Activated T-cell treated with anti-CD3 and anti-CD28 coated beads for 4 hours (primary cell): ENCODE results near the gene TEX19.

Experiments used
- DNase-seq: peaks from one replicate; pipeline ENCODE4 v3.0.0-alpha.2; 2020

TEX19 gene

DNA sequence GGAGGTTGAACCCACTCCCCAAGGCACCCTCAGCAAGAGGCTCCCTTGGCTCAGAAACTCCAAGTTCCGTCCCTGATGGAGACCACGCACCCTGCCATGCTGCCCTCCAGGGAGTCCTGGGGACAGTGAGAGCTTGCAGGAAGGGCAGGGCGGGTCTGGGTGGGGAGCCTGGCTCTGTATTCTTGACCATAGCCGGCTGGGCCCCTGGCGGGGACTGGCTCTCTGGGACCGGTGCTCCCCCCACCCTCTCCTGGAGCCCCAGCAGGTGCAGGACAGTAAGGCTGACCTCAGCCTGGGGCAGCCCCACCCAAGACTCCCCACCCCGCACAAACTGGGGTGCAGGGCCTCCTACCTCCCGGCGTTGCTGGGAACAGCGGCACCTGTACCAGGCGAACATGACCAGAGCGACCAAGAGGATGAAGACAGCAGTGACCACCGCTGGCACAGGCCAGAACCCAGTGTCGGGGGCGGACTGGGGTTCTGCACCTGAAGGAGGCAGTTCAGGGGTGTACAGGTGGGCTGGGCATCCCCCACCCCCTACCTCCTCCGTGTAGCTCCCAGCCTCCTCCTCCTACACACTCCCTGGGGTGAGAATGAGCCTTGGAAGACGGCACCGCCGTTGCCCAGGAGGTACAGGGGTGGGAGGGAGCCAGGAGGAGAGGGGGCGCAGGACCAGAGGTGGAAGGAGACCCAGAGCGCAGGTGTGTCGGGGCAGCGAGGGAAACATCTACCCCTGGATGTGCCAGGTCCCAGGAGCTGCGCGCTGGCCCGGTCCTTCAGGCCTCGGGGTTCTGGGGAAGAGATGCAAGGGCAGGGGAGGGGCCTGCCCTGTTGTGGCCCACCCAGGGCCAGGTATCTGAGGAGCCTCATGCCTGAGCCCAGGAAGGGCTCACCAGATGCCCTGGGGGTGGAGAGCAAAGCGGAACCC is 36.3 kb upstream of the TEX19 start:
- no peak for DNase-seq

DNA sequence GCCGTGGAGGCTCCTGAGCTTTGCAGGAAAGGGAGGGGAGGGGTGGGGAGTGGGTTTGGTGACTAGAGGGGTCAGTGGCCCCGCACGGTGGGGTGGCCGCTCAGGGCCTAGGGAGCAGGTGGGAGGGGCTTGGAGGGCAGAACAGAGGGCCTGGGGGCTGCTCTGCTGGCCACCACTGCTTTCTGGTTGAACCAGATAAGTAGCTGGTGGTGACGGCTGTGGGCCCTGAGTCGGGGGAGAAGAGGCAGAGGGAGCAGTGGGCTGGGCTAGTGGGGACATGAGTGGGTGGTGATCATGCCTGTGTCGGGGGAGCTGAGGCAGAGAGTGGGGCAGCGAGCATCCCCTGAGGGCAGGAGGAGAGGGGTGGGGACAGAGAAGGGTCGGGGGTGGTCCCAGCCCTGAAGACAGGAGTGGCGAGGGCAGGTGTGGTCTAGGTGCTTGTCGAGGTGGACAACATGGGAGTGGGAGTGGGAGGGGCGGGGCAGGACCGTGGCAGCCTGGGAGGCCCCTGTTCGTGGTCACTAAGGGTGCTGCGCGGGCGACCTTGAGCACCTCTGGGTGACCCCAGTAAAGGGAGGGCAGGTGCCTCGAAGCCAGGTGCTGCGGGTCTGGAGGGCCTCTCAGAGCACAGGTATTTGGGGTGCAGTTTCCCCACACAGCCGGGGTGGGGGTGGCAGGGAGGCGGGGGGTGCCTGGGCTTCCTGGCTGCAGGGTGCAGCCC is 35.4 kb upstream of the TEX19 start:
- DNase-seq = no peak

- no peak for DNase-seq
Observed at GRCh38 chr17:82324566-82325285, 34.3 kb upstream of the TEX19 start.

DNA sequence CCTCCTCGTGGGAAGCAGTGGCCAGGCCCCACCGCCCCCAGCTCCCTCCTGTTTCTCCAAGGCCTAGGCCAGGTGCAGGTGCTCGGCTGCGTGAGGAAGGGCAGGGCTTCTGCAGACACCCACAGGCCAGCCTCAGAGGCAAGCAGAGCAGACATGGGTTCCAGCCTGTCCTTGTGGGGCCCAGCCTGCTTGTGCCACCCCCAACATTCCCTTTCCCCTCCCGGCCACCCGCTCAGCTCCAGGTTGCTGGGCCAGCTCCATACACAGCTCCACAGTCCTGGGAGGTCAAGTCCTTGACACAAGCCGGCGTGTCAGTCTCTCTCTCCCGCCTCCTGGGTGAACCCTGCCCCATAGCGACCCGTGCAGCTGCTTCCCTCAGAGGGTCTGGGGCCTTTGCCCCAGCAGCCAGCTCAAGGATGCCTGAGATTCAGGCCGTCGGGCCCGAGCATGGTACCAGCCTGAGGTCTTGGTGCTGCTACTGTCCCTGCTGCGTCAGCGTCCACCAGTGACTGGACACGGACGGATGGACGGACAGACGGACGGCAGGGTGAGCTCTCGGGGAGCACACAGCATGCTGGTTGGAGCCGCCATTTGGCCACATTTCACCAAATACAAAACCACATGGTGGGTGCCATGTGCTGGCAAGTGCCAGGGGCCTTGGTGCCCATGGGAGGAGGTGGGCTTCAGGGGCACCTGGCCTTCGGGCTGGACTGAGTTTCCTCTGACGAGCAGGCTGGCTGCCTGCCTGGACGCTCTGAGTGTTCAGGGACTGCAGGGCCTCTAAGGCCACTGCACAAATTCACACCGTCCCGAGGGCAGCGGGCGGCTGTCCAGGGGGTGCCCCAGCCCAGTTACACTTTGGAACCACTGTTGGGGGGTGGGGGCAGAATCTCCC is 33.5 kb upstream of the TEX19 start:
- DNase-seq = no peak

- no peak for DNase-seq
Observed at GRCh38 chr17:82327289-82327688, 31.8 kb upstream of the TEX19 start.

DNA sequence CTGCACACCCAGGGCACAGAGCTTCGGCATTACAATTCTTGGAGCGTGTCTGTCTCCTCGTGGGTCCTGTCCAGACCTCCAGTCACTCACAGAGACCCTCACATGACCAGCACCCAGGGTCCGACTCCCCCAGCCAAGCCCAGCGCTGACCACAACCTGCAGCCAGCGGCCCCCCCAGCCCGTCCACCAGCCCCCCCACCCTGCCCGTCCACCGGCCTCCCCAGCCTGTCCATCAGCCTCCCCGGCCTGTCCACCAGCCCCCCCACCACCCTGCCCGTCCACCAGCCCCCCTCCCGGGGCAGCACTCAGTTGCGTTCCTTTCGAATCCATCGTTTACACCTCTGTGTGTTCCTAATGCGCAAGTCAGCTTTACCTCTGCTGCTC is 31.3 kb upstream of the TEX19 start:
- DNase-seq = no peak

DNA sequence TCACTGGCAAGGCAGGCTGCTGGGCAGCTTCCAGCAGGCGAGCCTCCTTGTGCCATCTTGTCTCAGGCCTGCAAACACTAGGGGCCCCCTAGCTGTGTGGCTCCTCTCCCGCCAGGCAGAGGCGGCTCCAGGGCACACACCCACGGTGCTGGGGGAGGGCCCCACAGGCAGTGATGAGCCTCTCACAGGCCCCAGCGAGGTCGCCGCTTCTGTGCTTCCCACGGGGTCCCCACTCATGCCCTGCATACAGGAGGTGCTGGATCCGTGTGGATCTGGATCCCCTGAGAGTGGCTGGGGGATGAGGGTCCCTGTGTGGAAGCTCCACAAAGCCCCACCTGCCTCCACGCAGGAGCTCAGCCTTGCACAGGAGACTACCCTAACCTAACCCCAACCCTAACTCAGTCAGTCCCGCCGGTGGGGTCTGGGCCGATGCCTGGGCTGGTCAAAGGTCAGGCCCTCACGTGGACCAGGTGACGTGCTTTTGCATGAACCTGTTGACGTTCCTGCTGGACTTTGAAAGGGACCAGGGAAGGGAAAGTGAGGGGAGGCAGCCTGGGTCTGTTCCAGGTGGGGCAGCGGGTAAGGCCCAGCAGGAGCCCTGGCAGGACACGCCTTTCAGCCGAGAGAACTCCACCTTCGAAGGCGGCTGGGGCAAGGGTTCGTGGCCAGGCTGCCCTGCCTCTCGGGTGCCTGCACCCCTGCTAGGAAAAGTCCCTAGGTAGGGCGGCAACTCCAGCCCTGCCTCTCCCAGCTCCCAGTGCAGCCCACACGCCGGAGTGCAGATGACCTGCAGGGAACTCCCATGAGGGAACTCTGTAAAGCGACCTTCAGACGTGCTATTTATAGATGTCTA is 30.7 kb upstream of the TEX19 start:
- no peak for DNase-seq

DNA sequence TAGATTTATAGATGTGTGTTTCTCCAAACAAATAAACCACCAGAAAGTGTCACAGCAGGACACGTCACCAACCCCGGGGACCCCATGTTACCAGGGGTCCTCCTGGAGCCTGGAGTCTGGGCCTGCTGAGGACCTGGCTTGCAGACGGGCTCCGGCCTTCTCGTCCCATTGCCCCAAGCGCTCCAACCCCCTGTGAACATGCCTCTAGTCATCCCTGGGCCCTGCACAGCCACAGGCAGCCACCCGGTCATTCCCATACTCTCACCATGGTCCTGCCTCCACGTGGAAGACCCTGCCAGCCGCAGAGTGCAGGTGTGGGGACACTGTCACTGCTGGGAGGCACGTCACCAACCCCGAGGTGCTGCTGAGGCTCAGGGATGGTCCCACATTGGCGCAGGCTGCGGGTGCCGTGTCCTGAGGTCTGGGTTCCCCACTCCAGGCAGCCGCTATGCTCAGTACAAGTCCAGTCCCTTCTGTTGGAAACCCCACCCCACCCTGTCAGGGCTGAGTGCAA is 30.0 kb upstream of the TEX19 start:
- no peak for DNase-seq

DNA sequence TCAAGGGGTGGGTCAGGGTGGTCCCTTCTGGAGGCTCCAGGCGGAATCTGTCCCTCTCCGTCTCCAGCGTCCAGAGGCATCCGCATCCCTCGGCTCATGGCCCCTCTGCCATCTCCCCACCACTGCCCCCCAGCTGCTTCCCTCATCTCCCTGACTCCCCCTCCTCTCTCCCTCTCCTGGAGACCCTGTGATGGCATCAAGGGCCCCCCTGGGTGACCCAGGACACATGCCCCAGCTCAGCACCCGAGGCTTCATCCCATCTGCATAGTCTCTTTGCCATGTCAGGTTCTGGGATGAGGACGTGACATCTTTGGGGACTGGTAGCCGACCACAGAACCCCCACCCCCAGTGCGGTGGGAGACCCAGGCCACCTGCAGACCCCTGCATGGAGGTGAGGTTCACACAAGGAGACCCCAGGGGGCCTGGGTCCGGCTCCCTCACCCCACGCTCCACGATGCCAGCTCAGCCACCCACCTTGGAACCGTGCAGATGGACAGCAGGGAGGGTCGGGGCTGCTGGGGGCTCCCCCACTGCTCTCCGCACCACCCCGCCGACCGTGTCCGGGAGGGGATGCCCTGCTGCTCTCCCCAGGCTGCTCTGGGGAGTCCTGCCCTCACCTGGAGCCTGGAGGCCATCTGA is 29.2 kb upstream of the TEX19 start:
- no peak for DNase-seq

DNA sequence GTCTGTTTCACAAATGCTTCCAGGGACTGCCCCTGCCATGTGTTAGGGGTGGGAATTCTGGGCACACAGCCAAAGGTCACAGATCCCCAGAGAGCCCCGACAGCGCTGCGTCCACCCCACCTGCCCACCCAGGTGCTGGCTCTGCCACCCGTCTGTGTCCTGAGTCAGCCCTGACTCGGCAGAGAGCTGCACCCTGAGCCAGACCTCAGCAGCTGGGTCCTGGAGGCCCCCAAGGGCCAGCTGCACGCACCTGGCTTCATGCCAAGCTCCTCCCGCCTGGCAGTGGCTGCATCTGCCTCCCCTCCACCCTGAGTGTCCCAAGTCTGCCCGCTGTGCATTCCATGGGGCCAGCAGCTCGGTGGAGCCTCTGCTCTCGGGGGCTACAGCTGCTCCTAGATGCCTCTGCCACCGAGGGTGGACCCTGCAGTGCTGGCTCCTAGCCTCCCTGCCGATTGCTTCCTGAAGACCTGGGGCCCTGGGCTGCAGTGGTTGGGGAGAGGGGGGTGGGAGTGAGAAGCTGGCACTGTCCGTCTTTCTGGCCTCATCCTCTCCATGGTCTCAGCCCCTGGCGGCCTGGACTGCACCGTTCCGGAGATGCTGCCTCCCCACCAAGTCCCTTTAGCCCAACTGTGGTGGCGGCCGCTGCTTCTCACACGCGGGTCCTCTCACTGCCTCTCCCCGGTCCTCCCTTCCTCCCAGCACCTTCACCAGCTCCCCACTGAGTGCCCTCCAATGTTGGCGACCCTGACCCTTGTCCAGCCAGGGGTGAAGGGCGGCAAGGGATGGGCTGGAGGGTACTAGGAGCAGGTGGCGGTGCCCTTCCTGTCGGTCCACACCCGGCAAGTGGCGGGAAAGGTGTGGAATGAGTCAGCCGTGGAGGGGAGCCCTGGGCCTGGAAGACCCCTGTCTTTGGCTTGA is 28.5 kb upstream of the TEX19 start:
- no peak for DNase-seq

GRCh38 chr17:82331345-82331939 is 27.6 kb upstream of the TEX19 start:
- no peak for DNase-seq

- no peak for DNase-seq
Observed at GRCh38 chr17:82332669-82333278, 26.3 kb upstream of the TEX19 start.

- DNase-seq = no peak
Observed at GRCh38 chr17:82333279-82334171, 25.5 kb upstream of the TEX19 start, which contains the start of gene SECTM1. SECTM1 (minus strand) TSS chr17:82333766; CDS start chr17:82327240, 6,526 bp downstream.

GRCh38 chr17:82334204-82334621 is 24.8 kb upstream of the TEX19 start:
- DNase-seq = no peak

- no peak for DNase-seq
Observed at GRCh38 chr17:82334622-82335394, 24.2 kb upstream of the TEX19 start.

GRCh38 chr17:82338858-82339633 is 20.0 kb upstream of the TEX19 start:
- no peak for DNase-seq
